T-helper 22 cell (primary cell): ENCODE measurements around the gene GRHL1.
"Not testable (repeated sequence)": the region's sequence is repeated elsewhere in the genome, so short reads cannot be mapped to it uniquely, and the experiment has no call there.

ENCODE experiments used
- DNase-seq: peaks from one replicate; pipeline ENCODE4 v3.0.0-alpha.2; 2020; ENCODE audit warnings: low read depth

The GRHL1 gene

GRCh38 chr2:10026940-10027569 is 75.6 kb downstream of the GRHL1 start:
- DNase-seq, result no peak

DNA sequence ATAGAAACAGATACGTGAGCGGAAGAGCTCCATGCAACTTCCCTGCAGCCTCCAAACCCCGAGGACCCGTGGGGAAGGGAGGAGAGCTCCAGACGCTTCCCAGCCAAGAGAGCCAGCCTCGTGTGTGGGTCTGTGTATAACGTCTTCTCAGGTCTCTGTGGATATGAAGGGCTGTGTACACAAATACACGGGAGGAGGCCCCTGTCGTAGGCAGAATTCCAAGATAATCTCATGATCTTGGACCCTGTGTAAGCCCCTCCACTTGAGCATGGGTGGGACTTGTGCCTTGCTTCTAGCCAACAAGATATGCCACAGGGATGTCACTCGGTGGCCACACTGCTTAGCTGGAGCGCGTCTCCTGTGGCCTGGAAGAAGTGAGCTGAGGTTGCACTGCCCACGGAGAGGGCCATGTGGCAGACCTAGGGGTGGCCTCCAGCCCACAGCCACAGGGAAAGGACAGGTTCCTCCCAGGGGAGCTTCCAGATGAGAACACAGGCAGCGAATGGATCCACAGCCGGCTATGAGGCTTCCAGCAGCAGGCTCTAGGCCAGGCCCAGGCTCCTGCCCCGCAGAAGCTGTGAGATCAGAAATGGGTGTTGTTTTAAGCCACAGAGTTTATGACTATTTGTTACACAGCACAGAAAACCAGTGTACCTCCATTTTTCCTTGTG is 76.3 kb downstream of the GRHL1 start:
- DNase-seq, result no peak

- no peak for DNase-seq
These were observed 77.0 kb downstream of the GRHL1 start for GRCh38 chr2:10028407-10028987.

GRCh38 chr2:10028988-10029874 is 77.7 kb downstream of the GRHL1 start:
- no peak for DNase-seq

DNA sequence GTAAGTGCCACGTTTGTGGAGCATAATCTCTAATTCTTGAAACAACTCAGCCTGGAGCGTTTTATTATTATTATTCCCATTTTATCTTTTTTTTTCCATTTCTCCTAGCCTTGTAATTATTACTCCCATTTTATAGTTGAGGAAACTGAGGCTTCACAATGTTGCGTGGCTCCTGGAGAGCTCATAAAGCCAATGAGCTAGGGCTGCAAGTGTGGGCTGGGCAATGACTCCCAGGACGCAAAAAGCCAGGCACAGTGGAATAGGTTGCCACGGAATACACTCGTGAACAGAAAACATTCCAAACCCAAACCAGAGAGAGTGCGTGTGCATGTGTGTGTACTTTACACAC is 78.4 kb downstream of the GRHL1 start:
- no peak for DNase-seq

DNA sequence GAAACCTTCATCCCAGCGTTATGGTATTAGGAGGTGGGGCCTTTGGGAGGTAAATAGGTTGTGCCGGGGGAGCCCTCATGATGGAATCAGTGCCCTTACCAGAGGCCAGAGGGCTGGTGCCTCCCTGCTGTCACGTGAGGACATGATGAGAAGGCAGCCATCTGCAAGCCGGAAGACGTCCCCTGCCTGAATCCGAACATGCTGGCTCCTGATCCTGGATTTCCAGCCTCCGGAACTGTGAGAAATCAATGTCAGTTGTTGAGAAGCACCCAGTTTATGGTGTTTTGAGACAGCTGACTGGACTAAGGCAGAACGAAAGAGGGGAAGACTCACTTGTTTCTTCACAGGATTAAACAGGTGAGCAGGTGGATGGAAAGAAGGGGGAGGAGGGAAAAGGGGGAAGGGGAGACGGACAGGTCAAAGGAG is 78.8 kb downstream of the GRHL1 start:
- DNase-seq, result no peak

DNA sequence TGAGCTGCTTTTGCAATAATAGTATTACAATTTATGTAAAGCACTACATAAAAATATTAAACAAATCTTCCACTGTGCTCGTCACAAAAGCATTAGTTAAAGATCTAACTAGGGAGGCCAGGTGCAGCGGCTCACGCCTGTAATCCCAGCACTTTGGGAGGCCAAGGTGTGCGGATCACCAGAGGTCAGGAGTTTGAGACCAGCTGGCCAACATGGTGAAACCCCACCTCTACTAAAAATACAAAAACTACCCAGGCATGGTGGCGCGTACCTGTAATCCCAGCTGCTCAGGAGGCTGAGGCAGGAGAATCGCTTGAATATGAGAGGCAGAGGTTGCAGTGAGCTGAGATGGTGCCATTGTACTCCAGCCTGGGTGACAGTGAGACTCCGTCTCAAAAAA is 79.3 kb downstream of the GRHL1 start:
- not testable (repeated sequence) for DNase-seq

DNA sequence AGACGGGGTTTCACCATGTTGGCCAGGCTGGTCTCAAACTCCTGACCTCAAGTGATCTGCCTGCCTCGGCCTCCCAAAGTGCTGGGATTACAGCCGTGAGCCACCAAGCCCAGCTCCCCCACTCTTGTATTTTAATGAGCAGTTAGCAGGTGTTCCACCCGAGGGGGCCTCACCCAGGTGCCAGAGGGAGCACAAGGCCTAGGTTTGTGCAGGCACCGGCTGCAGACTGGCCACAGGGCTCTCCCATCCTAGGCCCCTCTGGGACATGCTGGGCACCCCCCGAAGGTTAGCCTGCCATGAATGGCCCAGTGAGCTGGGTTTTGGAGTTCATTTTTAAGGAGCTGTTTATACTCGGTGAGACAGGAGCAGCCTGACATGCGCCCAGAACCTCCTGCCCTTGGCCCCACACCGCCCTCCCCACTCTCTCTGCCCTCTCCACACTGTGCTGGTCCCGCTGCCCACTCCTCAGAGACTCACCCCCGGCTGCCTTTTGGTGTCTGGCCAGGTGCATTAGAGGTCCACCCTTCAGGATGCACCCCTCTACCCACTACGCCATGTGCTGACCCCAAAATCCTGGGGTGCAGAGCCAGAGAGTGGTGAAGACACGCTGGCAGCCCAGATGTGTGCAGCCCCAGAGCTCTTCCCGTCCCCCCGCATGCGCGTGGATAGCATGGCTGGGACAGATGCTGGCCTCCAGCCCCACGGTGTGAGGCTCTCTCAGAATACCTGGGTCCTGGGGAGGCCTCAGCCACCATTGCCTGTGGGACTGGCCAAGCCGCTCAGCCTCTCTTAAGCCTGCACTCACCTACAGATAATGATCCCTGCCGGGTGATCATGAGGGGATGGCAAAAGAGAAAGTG is 80.6 kb downstream of the GRHL1 start:
- DNase-seq, result no peak

- DNase-seq, result no peak
These were observed 81.2 kb downstream of the GRHL1 start for GRCh38 chr2:10032746-10033105.

- no peak for DNase-seq
These were observed 81.9 kb downstream of the GRHL1 start for GRCh38 chr2:10033251-10034006.

DNA sequence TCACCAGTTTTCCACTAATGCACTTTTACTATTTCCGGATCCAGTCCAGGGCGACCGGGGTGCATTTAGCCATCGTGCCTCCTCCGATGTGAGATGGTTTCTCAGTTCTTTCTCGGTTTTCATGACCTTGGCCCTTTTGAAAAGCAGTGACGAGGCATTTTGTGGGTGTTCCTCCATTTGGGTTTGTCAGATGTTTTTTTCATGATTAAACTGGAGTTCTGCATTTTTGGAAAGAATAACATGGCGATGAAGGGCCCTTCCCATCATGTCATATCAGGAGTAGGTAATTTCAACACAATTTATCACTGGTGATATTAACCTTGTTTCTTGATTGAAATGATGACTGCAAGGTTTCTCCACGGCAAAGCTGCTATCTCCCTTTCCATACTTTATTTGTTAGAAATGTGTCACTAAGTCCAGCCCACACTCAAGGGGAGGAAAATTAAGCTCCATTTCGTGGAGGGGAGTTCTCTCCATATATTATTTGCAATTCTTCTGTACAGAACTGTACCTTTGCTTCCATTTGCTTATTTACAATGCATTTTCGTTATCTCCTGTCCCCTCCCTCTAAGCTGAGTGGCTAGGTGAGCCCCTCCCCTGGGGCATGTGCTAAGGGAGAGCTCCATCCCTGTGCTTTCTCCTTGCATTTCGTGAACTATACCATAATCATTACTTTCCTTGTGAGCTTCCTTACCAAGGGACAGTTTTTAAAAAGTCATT is 83.0 kb downstream of the GRHL1 start:
- no peak for DNase-seq

- DNase-seq, result no peak
These were observed 83.5 kb downstream of the GRHL1 start for GRCh38 chr2:10035053-10035422.

DNA sequence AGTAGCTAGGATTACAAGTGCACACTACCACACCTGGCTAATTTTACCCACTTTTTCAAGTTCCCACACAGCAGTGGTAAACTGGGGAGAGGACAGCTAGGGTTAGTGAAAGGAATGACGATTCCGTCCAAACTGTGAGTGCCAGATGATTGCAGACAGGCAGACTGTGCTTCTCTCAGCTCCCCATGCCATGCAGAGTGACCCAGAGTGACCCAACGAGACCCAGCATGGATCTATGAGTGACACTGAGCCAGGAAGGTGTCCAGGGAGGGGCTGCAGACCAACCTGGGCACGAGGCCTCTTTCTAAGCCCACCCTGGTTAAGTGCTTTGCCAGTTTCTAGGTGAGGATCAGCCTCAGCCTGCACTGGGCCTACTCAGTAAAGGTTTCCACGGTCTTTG is 84.1 kb downstream of the GRHL1 start:
- DNase-seq, result no peak

DNA sequence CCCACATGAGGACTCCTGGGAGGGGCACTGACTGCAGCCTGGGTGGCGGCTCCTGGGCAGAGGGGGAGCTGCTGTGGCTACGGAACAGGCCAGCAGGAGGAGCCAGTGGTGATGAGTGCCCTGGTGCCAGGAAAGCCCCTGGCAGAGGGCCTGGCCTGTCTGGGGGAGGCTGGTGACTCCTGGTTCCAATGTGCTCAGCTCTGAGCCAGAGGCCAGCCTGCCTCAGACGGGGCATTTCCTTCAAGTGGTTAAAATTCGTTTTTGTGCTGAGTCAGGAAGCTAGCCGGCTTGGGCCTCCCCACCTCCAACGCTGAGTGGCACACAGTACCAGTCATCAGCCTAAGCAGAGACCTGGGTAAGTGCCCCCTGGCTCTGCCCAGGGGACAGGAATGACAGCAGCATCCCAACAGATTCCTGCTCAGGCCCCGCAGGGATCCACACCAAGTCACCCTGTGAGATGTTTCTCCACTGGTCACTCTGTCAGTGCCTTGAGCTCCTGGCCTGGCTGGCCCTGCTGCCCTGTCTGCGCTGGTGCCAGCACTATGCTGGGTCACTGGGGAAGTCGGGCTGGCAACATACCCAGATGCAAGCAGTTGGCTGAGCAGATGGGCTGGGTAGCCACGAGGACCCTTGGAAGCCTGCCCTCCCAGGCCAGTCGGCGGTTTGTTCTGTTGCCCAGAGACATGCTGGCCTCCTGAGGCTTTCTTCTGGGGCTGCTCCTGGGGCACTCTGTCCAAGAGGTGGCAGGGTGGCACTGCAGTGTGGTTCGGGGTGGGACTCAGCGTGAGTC is 84.8 kb downstream of the GRHL1 start:
- peak; percentile 41 for DNase-seq

GRCh38 chr2:10038123-10038522 is 86.6 kb downstream of the GRHL1 start:
- no peak for DNase-seq

- DNase-seq, result no peak
These were observed 87.2 kb downstream of the GRHL1 start for GRCh38 chr2:10038716-10039115.

- DNase-seq, result no peak
These were observed 88.3 kb downstream of the GRHL1 start for GRCh38 chr2:10039658-10040410.

DNA sequence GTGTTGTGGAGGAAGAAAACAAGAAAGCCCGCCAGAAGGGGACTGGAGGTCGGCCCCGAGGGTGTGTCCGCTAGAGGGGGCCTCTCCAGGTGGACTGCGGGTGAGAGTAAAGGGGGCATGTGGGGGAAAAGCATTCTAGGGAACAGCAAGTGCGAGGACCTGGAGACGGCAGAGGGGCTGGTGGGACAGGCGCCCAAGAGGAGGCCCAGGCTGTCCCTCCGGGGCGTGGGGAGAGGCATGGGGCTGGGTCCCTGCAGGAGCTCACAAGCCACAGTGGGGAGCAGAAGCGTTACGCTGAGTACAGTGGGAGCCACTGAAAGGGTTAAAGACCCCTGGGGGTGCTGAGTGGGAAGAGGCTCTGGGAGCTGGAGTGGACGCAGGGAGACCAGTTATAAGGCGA is 90.2 kb downstream of the GRHL1 start:
- DNase-seq, result no peak
